ENCODE measurements around the gene DUSP14.

The DUSP14 gene

DNA sequence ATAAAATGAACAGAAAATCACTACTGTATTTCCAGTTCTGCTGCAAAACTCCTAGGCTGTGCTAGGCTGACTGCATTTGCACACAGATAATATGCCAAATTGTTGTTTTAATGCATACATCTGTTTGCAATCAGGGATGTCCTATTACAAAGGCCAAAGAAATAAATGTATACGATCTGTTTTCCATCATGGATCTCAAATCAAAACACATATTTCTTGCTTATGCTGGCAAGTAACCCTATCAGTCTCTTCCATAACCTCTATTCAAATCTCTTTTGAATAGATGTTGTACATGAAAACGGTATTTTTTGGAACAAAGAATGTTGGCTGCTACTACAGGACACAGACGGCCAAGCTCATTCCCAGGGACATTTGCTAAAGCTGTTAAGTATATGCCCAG, 56.6 kb downstream of the DUSP14 start:
- Histone ChIP-seq H3K36me3 (ENCODE audit: insufficient read depth, low read length) (peaks cover 38% of the 10 kb centered on the region), H3K4me1 (ENCODE audit: insufficient read depth, low read length) (no peaks in the 10 kb centered on the region), H3K27ac (ENCODE audit: low read length) (no peak overlapping the region), H2AFZ (ENCODE audit: low read depth, low read length) (no peak overlapping the region), H3K4me2 (ENCODE audit: insufficient read depth, low read length) (no peak overlapping the region), H3K9me3 (ENCODE audit: insufficient read depth, low read length, severe bottlenecking) (no peaks in the 10 kb centered on the region), H3K79me2 (ENCODE audit: insufficient read depth, low read length) (peaks cover 17% of the 10 kb centered on the region), H3K9ac (ENCODE audit: low read depth, low read length) (no peak overlapping the region), H3K4me3 (ENCODE audit: low read depth in 1 of 2, low read length in 2 of 2) (no peak overlapping the region), H3K27me3 (ENCODE audit: insufficient read depth, low read length, poor library complexity) (no peaks in the 10 kb centered on the region), H4K20me1 (ENCODE audit: insufficient read depth, low read length) (peaks cover 3% of the 10 kb centered on the region; the same call in 1 of the 2 replicates)
- no peak for TF ChIP-seq EZH2 (IDR thresholded peaks at IDR 0.05; ENCODE audit: borderline replicate concordance, low read depth, low read length, severe bottlenecking)
- no peak for DNase-seq
- ATAC-seq (ENCODE audit: insufficient read depth, low read depth), result no peak

DNA sequence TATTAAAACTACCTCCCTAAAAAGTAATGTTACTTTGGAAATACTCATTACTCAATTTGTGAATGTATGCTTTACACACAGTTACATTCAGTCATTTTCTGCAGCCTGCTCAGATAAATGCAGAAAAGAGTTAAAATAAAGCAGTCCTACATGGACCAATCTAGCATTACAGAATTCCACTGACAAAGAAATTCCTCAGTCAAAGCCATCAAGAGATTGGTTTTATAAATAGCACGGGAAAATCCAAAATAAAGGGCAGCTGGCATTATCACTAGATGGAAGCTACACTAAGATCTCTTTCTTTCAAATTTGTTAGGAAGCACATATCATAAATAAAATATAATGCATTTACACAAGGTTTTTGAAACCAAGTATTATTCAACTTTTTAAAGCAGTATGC, 58.3 kb downstream of the DUSP14 start:
- no peak overlapping the region for H3K4me2 ChIP-seq (ENCODE audit: insufficient read depth, low read length)
- TF ChIP-seq, protein P1, sequence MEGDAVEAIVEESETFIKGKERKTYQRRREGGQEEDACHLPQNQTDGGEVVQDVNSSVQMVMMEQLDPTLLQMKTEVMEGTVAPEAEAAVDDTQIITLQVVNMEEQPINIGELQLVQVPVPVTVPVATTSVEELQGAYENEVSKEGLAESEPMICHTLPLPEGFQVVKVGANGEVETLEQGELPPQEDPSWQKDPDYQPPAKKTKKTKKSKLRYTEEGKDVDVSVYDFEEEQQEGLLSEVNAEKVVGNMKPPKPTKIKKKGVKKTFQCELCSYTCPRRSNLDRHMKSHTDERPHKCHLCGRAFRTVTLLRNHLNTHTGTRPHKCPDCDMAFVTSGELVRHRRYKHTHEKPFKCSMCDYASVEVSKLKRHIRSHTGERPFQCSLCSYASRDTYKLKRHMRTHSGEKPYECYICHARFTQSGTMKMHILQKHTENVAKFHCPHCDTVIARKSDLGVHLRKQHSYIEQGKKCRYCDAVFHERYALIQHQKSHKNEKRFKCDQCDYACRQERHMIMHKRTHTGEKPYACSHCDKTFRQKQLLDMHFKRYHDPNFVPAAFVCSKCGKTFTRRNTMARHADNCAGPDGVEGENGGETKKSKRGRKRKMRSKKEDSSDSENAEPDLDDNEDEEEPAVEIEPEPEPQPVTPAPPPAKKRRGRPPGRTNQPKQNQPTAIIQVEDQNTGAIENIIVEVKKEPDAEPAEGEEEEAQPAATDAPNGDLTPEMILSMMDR (IDR thresholded peaks at IDR 0.05; ENCODE audit: borderline replicate concordance, extremely low read depth, low read length, poor library complexity, severe bottlenecking), result no peak
- no peak for TF ChIP-seq EZH2 (IDR thresholded peaks at IDR 0.05; ENCODE audit: borderline replicate concordance, low read depth, low read length, severe bottlenecking)

DNA sequence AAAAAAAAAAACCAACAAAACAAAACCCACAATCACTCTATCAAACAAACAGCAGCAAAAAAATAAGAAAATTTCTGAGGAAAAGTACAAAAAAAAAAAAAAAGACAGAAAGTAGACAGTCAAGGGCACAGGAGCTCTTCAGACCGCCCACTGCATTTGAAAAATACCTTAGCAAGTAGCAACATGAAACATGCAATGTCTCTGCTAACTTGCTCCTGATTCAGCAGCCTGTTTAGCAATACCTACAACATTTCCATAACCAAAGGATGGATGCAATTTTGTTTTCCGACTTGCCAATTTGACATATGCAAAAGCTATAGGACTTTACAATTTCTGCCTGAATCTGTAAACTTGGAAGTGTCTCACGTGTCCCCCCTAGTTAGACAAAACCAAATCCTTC, 62.1 kb downstream of the DUSP14 start:
- DNase-seq, result no peak

More for the DNA sequence above, 58.3 kb downstream of the DUSP14 start:
- Histone ChIP-seq H3K27ac (ENCODE audit: low read length) (no peak overlapping the region), H3K4me1 (ENCODE audit: insufficient read depth, low read length) (no peaks in the 10 kb centered on the region), H4K20me1 (ENCODE audit: insufficient read depth, low read length) (peaks cover 3% of the 10 kb centered on the region; the same call in 1 of the 2 replicates), H3K9me3 (ENCODE audit: insufficient read depth, low read length, severe bottlenecking) (no peaks in the 10 kb centered on the region), H3K27me3 (ENCODE audit: insufficient read depth, low read length, poor library complexity) (no peaks in the 10 kb centered on the region), H2AFZ (ENCODE audit: low read depth, low read length) (no peak overlapping the region), H3K79me2 (ENCODE audit: insufficient read depth, low read length) (peaks cover 22% of the 10 kb centered on the region), H3K36me3 (ENCODE audit: insufficient read depth, low read length) (peaks cover 35% of the 10 kb centered on the region), H3K9ac (ENCODE audit: low read depth, low read length) (no peak overlapping the region), H3K4me3 (ENCODE audit: low read depth in 1 of 2, low read length in 2 of 2) (no peak overlapping the region)
- DNase-seq, result no peak
- ATAC-seq (ENCODE audit: insufficient read depth, low read depth), result no peak

DNA sequence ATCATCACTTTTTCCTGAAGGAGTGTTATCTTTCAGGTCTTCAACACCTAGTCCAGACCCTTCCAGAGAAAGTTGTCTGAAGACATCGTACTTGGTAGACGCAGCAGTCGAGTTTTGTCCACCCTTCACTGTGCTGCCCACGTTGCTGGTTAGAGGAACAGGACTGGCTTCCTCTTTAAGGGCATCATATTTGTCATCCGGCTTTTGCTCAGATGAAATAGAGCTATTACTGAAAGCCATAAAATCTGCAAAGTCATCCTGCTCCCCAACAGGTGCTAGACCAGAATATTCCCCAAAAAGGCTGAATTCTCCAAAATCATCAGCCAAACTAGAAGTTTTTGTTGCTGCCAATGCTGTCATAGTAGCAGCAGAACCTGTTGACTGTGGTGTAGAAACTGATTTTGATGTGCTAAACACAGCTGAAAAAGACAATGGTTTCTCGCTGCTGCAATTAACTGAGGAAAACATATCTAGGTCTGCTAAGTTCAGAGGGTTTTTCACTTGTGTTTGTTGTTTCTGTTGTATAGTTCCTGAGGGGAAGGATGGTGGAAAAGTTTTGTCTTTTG, 63.8 kb downstream of the DUSP14 start:
- Histone ChIP-seq H3K4me2 (ENCODE audit: insufficient read depth, low read length) (no peak overlapping the region), H3K36me3 (ENCODE audit: insufficient read depth, low read length) (peaks cover 63% of the 10 kb centered on the region), H3K4me1 (ENCODE audit: insufficient read depth, low read length) (no peaks in the 10 kb centered on the region), H2AFZ (ENCODE audit: low read depth, low read length) (no peak overlapping the region), H3K27ac (ENCODE audit: low read length) (no peak overlapping the region), H3K79me2 (ENCODE audit: insufficient read depth, low read length) (peaks cover 16% of the 10 kb centered on the region), H4K20me1 (ENCODE audit: insufficient read depth, low read length) (peaks cover 3% of the 10 kb centered on the region; the same call in 1 of the 2 replicates), H3K4me3 (ENCODE audit: low read depth in 1 of 2, low read length in 2 of 2) (no peak overlapping the region), H3K9ac (ENCODE audit: low read depth, low read length) (no peak overlapping the region), H3K9me3 (ENCODE audit: insufficient read depth, low read length, severe bottlenecking) (no peaks in the 10 kb centered on the region), H3K27me3 (ENCODE audit: insufficient read depth, low read length, poor library complexity) (no peaks in the 10 kb centered on the region)
- DNase-seq (no peak), ATAC-seq (ENCODE audit: insufficient read depth, low read depth) (no peak)
- no peak for TF ChIP-seq EZH2 (IDR thresholded peaks at IDR 0.05; ENCODE audit: borderline replicate concordance, low read depth, low read length, severe bottlenecking)
- TF ChIP-seq, protein P1 (IDR thresholded peaks at IDR 0.05; ENCODE audit: borderline replicate concordance, extremely low read depth, low read length, poor library complexity, severe bottlenecking), result no peak

More for the DNA sequence above, 62.1 kb downstream of the DUSP14 start:
- ATAC-seq (ENCODE audit: insufficient read depth, low read depth), result no peak
- Histone ChIP-seq H3K4me2 (ENCODE audit: insufficient read depth, low read length) (no peak overlapping the region), H3K4me3 (ENCODE audit: low read depth in 1 of 2, low read length in 2 of 2) (no peak overlapping the region), H3K79me2 (ENCODE audit: insufficient read depth, low read length) (peaks cover 16% of the 10 kb centered on the region), H3K9me3 (ENCODE audit: insufficient read depth, low read length, severe bottlenecking) (no peaks in the 10 kb centered on the region), H3K27me3 (ENCODE audit: insufficient read depth, low read length, poor library complexity) (no peaks in the 10 kb centered on the region), H3K27ac (ENCODE audit: low read length) (no peak overlapping the region), H4K20me1 (ENCODE audit: insufficient read depth, low read length) (peaks cover 3% of the 10 kb centered on the region; the same call in 1 of the 2 replicates), H2AFZ (ENCODE audit: low read depth, low read length) (no peak overlapping the region), H3K36me3 (ENCODE audit: insufficient read depth, low read length) (peaks cover 47% of the 10 kb centered on the region), H3K9ac (ENCODE audit: low read depth, low read length) (no peak overlapping the region), H3K4me1 (ENCODE audit: insufficient read depth, low read length) (no peaks in the 10 kb centered on the region)
- TF ChIP-seq, protein P1 (IDR thresholded peaks at IDR 0.05; ENCODE audit: borderline replicate concordance, extremely low read depth, low read length, poor library complexity, severe bottlenecking), result no peak
- no peak for TF ChIP-seq EZH2 (IDR thresholded peaks at IDR 0.05; ENCODE audit: borderline replicate concordance, low read depth, low read length, severe bottlenecking)

All from DND-41 (cell line).